ENCODE results near the gene KIF16B.

KIF16B gene

DNA sequence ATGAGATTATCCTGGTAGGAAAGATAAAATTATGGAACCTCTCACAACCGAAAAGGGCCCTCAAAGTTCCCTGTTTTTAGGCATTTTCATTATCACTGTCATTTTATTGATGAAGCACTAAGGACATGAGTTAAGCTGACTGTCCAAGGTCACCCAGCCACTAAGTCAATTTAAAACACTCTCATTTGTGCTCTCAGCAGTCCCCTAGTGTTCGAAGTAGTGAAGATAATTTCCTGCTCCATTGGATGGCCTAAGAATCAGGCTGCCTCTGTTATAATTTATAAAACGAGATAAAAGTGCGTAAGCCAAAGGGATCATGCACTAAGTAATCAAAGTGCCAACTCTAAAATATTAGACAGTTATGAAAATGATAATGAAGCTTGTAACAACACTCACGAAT, 169.1 kb downstream of the KIF16B start:
- Histone ChIP-seq H4K91ac (ENCODE audit: low read length) (no peak overlapping the region), H2BK15ac (ENCODE audit: low read depth, poor library complexity, severe bottlenecking) (no peak overlapping the region), H2BK5ac (ENCODE audit: low read depth, low read length, poor library complexity, severe bottlenecking) (no peak overlapping the region), H3K27ac (ENCODE audit: low read length, poor library complexity, severe bottlenecking) (no peak overlapping the region), H3K79me1 (replicated peaks; ENCODE audit: low read length, poor library complexity, severe bottlenecking) (no peaks in the 10 kb centered on the region), H3K14ac (ENCODE audit: low read length in 2 of 2) (no peak overlapping the region), H3K27me3 (ENCODE audit: control insufficient read depth in 1 of 2, insufficient read depth in 1 of 2, low read length in 2 of 2) (no peaks in the 10 kb centered on the region), H3K9ac (ENCODE audit: low read length) (no peak overlapping the region), H3K9me3 (ENCODE audit: control insufficient read depth, low read length) (no peaks in the 10 kb centered on the region), H3K18ac (ENCODE audit: low read depth in 1 of 2, low read length in 2 of 2) (no peak overlapping the region), H3K4me1 (ENCODE audit: control insufficient read depth, insufficient read depth, low read depth, low read length) (no peaks in the 10 kb centered on the region), H2AFZ (ENCODE audit: low read depth, low read length) (no peak overlapping the region), H2BK120ac (ENCODE audit: low read depth, low read length) (no peak overlapping the region), H3K4me3 (ENCODE audit: insufficient read depth in 1 of 2, low read depth in 1 of 2, low read length in 2 of 2) (no peak overlapping the region), H3K4ac (ENCODE audit: low read depth in 1 of 2, low read length in 2 of 2) (no peak overlapping the region), H3K23ac (ENCODE audit: low read length in 2 of 2) (no peak overlapping the region), H2BK12ac (ENCODE audit: low read length in 2 of 2) (no peak overlapping the region), H4K8ac (ENCODE audit: low read length) (no peak overlapping the region), H3K36me3 (ENCODE audit: control insufficient read depth in 1 of 2, insufficient read depth in 2 of 2, low read depth in 1 of 2, low read length in 2 of 2) (peaks cover 5 to 45% of the 10 kb centered on the region in 2 experiments), H2AK5ac (ENCODE audit: low read length, severe bottlenecking) (no peak overlapping the region), H3K4me2 (ENCODE audit: low read length, poor library complexity, severe bottlenecking) (no peak overlapping the region)
- DNase-seq = no peak
- 85% methylated on average over 3 of the region's 5 CpGs for WGBS

DNA sequence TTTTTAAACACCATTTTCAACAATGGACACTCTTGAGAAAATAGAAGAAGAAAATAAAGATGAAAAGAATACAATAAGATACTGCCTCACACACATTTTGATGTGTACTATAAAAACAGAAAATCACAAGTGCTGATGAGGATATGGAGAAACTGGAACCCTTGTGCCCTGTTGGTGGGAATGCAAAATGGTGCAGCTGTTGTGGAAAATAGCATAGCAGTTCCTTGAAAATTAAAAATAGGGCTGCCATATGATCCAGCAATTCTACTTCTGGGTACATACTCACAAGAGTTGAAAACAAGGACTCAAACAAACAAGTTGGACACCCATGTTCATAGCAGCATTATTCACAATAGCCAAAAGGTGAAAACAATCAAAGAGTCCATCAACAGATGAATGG, 173.0 kb downstream of the KIF16B start:
- H4K91ac ChIP-seq (ENCODE audit: low read length) = no peak overlapping the region
- H3K4me3 ChIP-seq (ENCODE audit: insufficient read depth in 1 of 2, low read depth in 1 of 2, low read length in 2 of 2) = no peak overlapping the region
- no peak overlapping the region for H3K23ac ChIP-seq (ENCODE audit: low read length in 2 of 2)
- no peaks in the 10 kb centered on the region for H3K4me1 ChIP-seq (ENCODE audit: control insufficient read depth, insufficient read depth, low read depth, low read length)
- H4K8ac ChIP-seq (ENCODE audit: low read length) = no peak overlapping the region
- no peak overlapping the region for H3K9ac ChIP-seq (ENCODE audit: low read length)
- H2BK12ac ChIP-seq (ENCODE audit: low read length in 2 of 2) = no peak overlapping the region
- no peak overlapping the region for H2AFZ ChIP-seq (ENCODE audit: low read depth, low read length)
- no peak overlapping the region for H3K14ac ChIP-seq (ENCODE audit: low read length in 2 of 2)
- H2BK15ac ChIP-seq (ENCODE audit: low read depth, poor library complexity, severe bottlenecking) = no peak overlapping the region
- H3K9me3 ChIP-seq (ENCODE audit: control insufficient read depth, low read length) = no peaks in the 10 kb centered on the region
- no peak overlapping the region for H2BK120ac ChIP-seq (ENCODE audit: low read depth, low read length)
- no peak for DNase-seq
- H3K27me3 ChIP-seq (ENCODE audit: control insufficient read depth in 1 of 2, insufficient read depth in 1 of 2, low read length in 2 of 2) = no peaks in the 10 kb centered on the region
- H3K18ac ChIP-seq (ENCODE audit: low read depth in 1 of 2, low read length in 2 of 2) = no peak overlapping the region
- H2BK5ac ChIP-seq (ENCODE audit: low read depth, low read length, poor library complexity, severe bottlenecking) = no peak overlapping the region
- no peaks in the 10 kb centered on the region for H3K79me1 ChIP-seq (replicated peaks; ENCODE audit: low read length, poor library complexity, severe bottlenecking)
- H3K4ac ChIP-seq (ENCODE audit: low read depth in 1 of 2, low read length in 2 of 2) = no peak overlapping the region
- peaks cover 5 to 36% of the 10 kb centered on the region in 2 experiments for H3K36me3 ChIP-seq (ENCODE audit: control insufficient read depth in 1 of 2, insufficient read depth in 2 of 2, low read depth in 1 of 2, low read length in 2 of 2)
- H3K27ac ChIP-seq (ENCODE audit: low read length, poor library complexity, severe bottlenecking) = no peak overlapping the region
- H3K4me2 ChIP-seq (ENCODE audit: low read length, poor library complexity, severe bottlenecking) = no peak overlapping the region
- no peak overlapping the region for H2AK5ac ChIP-seq (ENCODE audit: low read length, severe bottlenecking)

DNA sequence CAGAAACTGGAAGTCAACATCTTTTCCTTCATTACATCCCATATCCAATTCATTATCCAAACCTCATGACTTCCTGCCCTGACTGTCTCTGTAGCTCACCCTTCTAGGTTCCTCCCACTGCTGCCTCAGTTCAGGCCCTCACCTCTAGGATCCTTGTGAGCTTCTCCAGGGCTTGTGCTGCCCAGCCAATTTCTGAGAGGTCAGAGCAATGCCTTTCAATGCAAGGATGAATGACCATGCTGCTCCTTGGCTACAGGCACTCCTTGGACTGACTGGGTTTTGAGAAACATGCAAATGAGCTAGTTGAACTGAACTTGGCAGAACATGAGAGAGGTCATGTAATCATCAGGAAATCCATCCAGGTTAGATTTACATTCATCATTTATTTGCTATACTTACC, 173.4 kb downstream of the KIF16B start:
- Histone ChIP-seq H3K18ac (ENCODE audit: low read depth in 1 of 2, low read length in 2 of 2) (no peak overlapping the region), H2AK5ac (ENCODE audit: low read length, severe bottlenecking) (no peak overlapping the region)

DNA sequence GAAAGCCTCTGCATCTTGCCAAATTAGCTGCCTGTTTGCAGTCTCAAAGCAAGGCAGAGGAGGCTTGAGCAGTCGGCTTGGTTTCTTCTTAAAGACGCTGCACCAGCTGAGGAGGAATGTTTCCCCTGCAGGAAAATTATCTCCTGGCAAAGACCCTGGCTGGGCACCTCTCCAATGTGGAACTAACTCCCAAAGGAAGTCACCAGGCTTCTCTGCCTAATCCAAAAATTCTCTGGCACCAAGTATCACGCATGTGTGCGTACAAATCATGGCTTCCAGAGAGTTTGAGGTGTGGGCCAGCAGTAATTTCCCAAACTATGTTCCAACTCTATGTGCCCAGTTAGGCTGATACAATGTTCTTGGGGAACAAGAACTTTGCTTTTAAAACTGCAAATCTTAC, 176.2 kb downstream of the KIF16B start:
- H4K91ac ChIP-seq (ENCODE audit: low read length) = no peak overlapping the region
- H2BK120ac ChIP-seq (ENCODE audit: low read depth, low read length) = no peak overlapping the region
- H3K9ac ChIP-seq (ENCODE audit: low read length) = peak overlapping the region; percentile 20
- peaks cover 5 to 13% of the 10 kb centered on the region in 2 experiments for H3K36me3 ChIP-seq (ENCODE audit: control insufficient read depth in 1 of 2, insufficient read depth in 2 of 2, low read depth in 1 of 2, low read length in 2 of 2)
- no peak overlapping the region for H2BK12ac ChIP-seq (ENCODE audit: low read length in 2 of 2)
- H2AK5ac ChIP-seq (ENCODE audit: low read length, severe bottlenecking) = no peak overlapping the region
- H3K4me1 ChIP-seq (ENCODE audit: control insufficient read depth, insufficient read depth, low read depth, low read length) = no peaks in the 10 kb centered on the region
- H3K4me3 ChIP-seq (ENCODE audit: insufficient read depth in 1 of 2, low read depth in 1 of 2, low read length in 2 of 2) = no peak overlapping the region
- no peaks in the 10 kb centered on the region for H3K27me3 ChIP-seq (ENCODE audit: control insufficient read depth in 1 of 2, insufficient read depth in 1 of 2, low read length in 2 of 2)
- no peak overlapping the region for H3K4ac ChIP-seq (ENCODE audit: low read depth in 1 of 2, low read length in 2 of 2)
- H3K79me1 ChIP-seq (replicated peaks; ENCODE audit: low read length, poor library complexity, severe bottlenecking) = no peaks in the 10 kb centered on the region
- no peak overlapping the region for H3K4me2 ChIP-seq (ENCODE audit: low read length, poor library complexity, severe bottlenecking)
- WGBS = 98% methylated on average over 4 of the region's 4 CpGs
- H3K18ac ChIP-seq (ENCODE audit: low read depth in 1 of 2, low read length in 2 of 2) = no peak overlapping the region
- H3K23ac ChIP-seq (ENCODE audit: low read length in 2 of 2) = no peak overlapping the region
- no peak overlapping the region for H2AFZ ChIP-seq (ENCODE audit: low read depth, low read length)
- H4K8ac ChIP-seq (ENCODE audit: low read length) = no peak overlapping the region
- no peak for DNase-seq
- H3K9me3 ChIP-seq (ENCODE audit: control insufficient read depth, low read length) = no peaks in the 10 kb centered on the region
- H3K14ac ChIP-seq (ENCODE audit: low read length in 2 of 2) = no peak overlapping the region
- no peak overlapping the region for H2BK15ac ChIP-seq (ENCODE audit: low read depth, poor library complexity, severe bottlenecking)
- no peak overlapping the region for H3K27ac ChIP-seq (ENCODE audit: low read length, poor library complexity, severe bottlenecking)
- no peak overlapping the region for H2BK5ac ChIP-seq (ENCODE audit: low read depth, low read length, poor library complexity, severe bottlenecking)

More for the DNA sequence above, 173.4 kb downstream of the KIF16B start:
- Histone ChIP-seq H3K36me3 (ENCODE audit: control insufficient read depth in 1 of 2, insufficient read depth in 2 of 2, low read depth in 1 of 2, low read length in 2 of 2) (peaks cover 5 to 33% of the 10 kb centered on the region in 2 experiments), H4K91ac (ENCODE audit: low read length) (no peak overlapping the region), H3K27ac (ENCODE audit: low read length, poor library complexity, severe bottlenecking) (no peak overlapping the region), H3K14ac (ENCODE audit: low read length in 2 of 2) (no peak overlapping the region), H3K27me3 (ENCODE audit: control insufficient read depth in 1 of 2, insufficient read depth in 1 of 2, low read length in 2 of 2) (no peaks in the 10 kb centered on the region), H2BK12ac (ENCODE audit: low read length in 2 of 2) (no peak overlapping the region), H3K4me3 (ENCODE audit: insufficient read depth in 1 of 2, low read depth in 1 of 2, low read length in 2 of 2) (no peak overlapping the region), H2BK120ac (ENCODE audit: low read depth, low read length) (no peak overlapping the region), H2AFZ (ENCODE audit: low read depth, low read length) (no peak overlapping the region), H2BK5ac (ENCODE audit: low read depth, low read length, poor library complexity, severe bottlenecking) (no peak overlapping the region), H3K4me1 (ENCODE audit: control insufficient read depth, insufficient read depth, low read depth, low read length) (no peaks in the 10 kb centered on the region), H3K9me3 (ENCODE audit: control insufficient read depth, low read length) (no peaks in the 10 kb centered on the region), H2BK15ac (ENCODE audit: low read depth, poor library complexity, severe bottlenecking) (no peak overlapping the region), H3K4ac (ENCODE audit: low read depth in 1 of 2, low read length in 2 of 2) (no peak overlapping the region), H3K23ac (ENCODE audit: low read length in 2 of 2) (no peak overlapping the region), H3K9ac (ENCODE audit: low read length) (no peak overlapping the region), H3K4me2 (ENCODE audit: low read length, poor library complexity, severe bottlenecking) (no peak overlapping the region), H3K79me1 (replicated peaks; ENCODE audit: low read length, poor library complexity, severe bottlenecking) (no peaks in the 10 kb centered on the region), H4K8ac (ENCODE audit: low read length) (no peak overlapping the region)
- no peak for DNase-seq

Data from mesenchymal stem cell (in vitro differentiated cells and primary cell).